Panc1 (cell line): ENCODE results near the gene HIC2.
"Not testable (repeated sequence)": the region's sequence is repeated elsewhere in the genome, so short reads cannot be mapped to it uniquely, and the experiment has no call there.

Experiments used
- CTCF ChIP-seq: fragments of 450-650 bp; IDR thresholded peaks from 2 replicates; pipeline ENCODE4 v1.5.1; 2017; ENCODE audit warnings: mild to moderate bottlenecking
- POLR2AphosphoS5 ChIP-seq: IDR thresholded peaks from 2 replicates; pipeline ENCODE4 v1.6.1; 2012; ENCODE audit warnings: mild to moderate bottlenecking, low read depth, low read length, moderate library complexity
- REST ChIP-seq, 2 experiments: IDR thresholded peaks; 2 replicates each; pipeline ENCODE4 v1.6.1; 2011 to 2012; ENCODE audit warnings: low read depth in 2 of 2, control low read depth in 1 of 2, low read length in 1 of 2, mild to moderate bottlenecking in 1 of 2, moderate library complexity in 1 of 2; ENCODE audit not compliant: insufficient read depth in 1 of 2

DNA sequence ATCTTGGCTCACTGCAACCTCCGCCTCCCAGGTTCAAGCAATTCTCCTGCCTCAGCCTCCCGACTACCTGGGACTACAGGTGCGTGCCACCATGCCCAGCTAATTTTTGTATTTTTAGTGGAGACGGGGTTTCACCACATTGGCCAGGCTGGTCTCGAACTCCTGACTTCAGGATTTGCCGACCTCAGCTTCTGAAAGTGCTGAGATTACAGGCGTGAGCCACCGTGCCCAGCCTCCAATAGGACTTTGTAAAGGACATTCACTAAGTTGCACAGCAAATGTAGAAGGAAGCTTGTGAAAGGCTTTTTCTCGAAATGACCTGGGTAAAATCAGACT, 37.8 kb downstream of the HIC2 start:
- TF ChIP-seq CTCF; REST (IDR thresholded peaks at IDR 0.05; ENCODE audit: insufficient read depth in 1 of 2, low read depth in 2 of 2, low read length in 1 of 2); POLR2AphosphoS5: not testable (repeated sequence)
